ENCODE results near the gene TK1. TPM values are rescaled to one million over a fixed set of nuclear protein-coding genes. Genes with fewer than 3 reads are reported as not detected.
"Not testable (repeated sequence)": the region's sequence is repeated elsewhere in the genome, so short reads cannot be mapped to it uniquely, and the experiment has no call there.

TK1 gene
- 19.7 TPM for polyA plus RNA-seq
- long read RNA-seq, donor 1, transcript TK1-201 (7 exons, 1,628 nt), result major isoform, 7 of 8 reads
- long read RNA-seq, donor 1, partial matches to known transcripts, result 0 of 8 reads
- long read RNA-seq, donor 1, other reads (novel, unspliced or antisense), result 0 of 8 reads
- long read RNA-seq, donor 2, transcript TK1-201 (7 exons, 1,628 nt), result major isoform, 22 of 22 reads
- long read RNA-seq, donor 2, partial matches to known transcripts, result 0 of 22 reads
- long read RNA-seq, donor 2, other reads (novel, unspliced or antisense), result 0 of 22 reads
- long read RNA-seq, donor 3, result 0 reads
- long read RNA-seq, donor 4, partial matches to known transcripts, result 0 of 2 reads
- long read RNA-seq, donor 4, other reads (novel, unspliced or antisense), result 0 of 2 reads
- long read RNA-seq, donor 5, transcript TK1-201 (7 exons, 1,628 nt), result major isoform, 21 of 22 reads
- long read RNA-seq, donor 5, partial matches to known transcripts, result 0 of 22 reads
- long read RNA-seq, donor 5, other reads (novel, unspliced or antisense), result 0 of 22 reads
- long read RNA-seq, donor 6, transcript TK1-201 (7 exons, 1,628 nt), result major isoform, 17 of 29 reads
- long read RNA-seq, donor 6, partial matches to known transcripts, result 0 of 29 reads
- long read RNA-seq, donor 6, other reads (novel, unspliced or antisense), result 9 of 29 reads
- long read RNA-seq, donor 7, transcript TK1-201 (7 exons, 1,628 nt), result major isoform, 7 of 7 reads
- long read RNA-seq, donor 7, partial matches to known transcripts, result 0 of 7 reads
- long read RNA-seq, donor 7, other reads (novel, unspliced or antisense), result 0 of 7 reads
- long read RNA-seq, donor 8, transcript TK1-201 (7 exons, 1,628 nt), result major isoform, 23 of 118 reads
- long read RNA-seq, donor 8, partial matches to known transcripts, result 94 of 118 reads
- long read RNA-seq, donor 8, other reads (novel, unspliced or antisense), result 0 of 118 reads
- long read RNA-seq, donor 9, transcript TK1-201 (7 exons, 1,628 nt), result major isoform, 11 of 12 reads
- long read RNA-seq, donor 9, partial matches to known transcripts, result 0 of 12 reads
- long read RNA-seq, donor 9, other reads (novel, unspliced or antisense), result 0 of 12 reads
- long read RNA-seq, donor 10, transcript TK1-201 (7 exons, 1,628 nt), result major isoform, 12 of 13 reads
- long read RNA-seq, donor 10, partial matches to known transcripts, result 0 of 13 reads
- long read RNA-seq, donor 10, other reads (novel, unspliced or antisense), result 0 of 13 reads
- long read RNA-seq, donor 11, transcript TK1-201 (7 exons, 1,628 nt), result major isoform, 13 of 13 reads
- long read RNA-seq, donor 11, partial matches to known transcripts, result 0 of 13 reads
- long read RNA-seq, donor 11, other reads (novel, unspliced or antisense), result 0 of 13 reads

- DNase-seq, result peak; percentile 97 to 98
- Histone ChIP-seq H3K36me3 (ENCODE audit: control insufficient read depth, insufficient read depth, low read length) (peaks cover 14% of the 10 kb centered on the region), H3K4me3 (ENCODE audit: low read length) (peak within 1 kb of the TSS; percentile 71), H3K9me3 (ENCODE audit: control insufficient read depth, low read depth, low read length) (peaks cover 4% of the 10 kb centered on the region), H3K4me1 (ENCODE audit: control insufficient read depth, insufficient read depth, low read length) (peaks cover 5% of the 10 kb centered on the region), H3K27ac (ENCODE audit: low read length) (peak within 1 kb of the TSS; percentile 96), H3K27me3 (ENCODE audit: control insufficient read depth, insufficient read depth, low read length) (no peaks in the 10 kb centered on the region)
- no CpG with 5 or more reads among the region's 57 CpGs for WGBS (ENCODE audit: insufficient coverage, low lambda C conversion rate)
Measured at GRCh38 chr17:78186692-78187595, at the start of gene TK1, which contains the start of gene AFMID. TSS of gene TK1 (minus strand) at chr17:78187052. CDS start at chr17:78186994, 58 bp downstream. TSS of gene AFMID (plus strand) at chr17:78187362. CDS start at chr17:78187371, 9 bp downstream.

GRCh38 chr17:78235885-78236284, 49.0 kb upstream of the TK1 start:
- Histone ChIP-seq H3K4me1 (ENCODE audit: control insufficient read depth, insufficient read depth, low read length) (peaks cover 12% of the 10 kb centered on the region), H3K4me3 (ENCODE audit: low read length) (no peak overlapping the region), H3K27me3 (ENCODE audit: control insufficient read depth, insufficient read depth, low read length) (peaks cover 22% of the 10 kb centered on the region), H3K9me3 (ENCODE audit: control insufficient read depth, low read depth, low read length) (peaks cover 5% of the 10 kb centered on the region), H3K27ac (ENCODE audit: low read length) (no peak overlapping the region), H3K36me3 (ENCODE audit: control insufficient read depth, insufficient read depth, low read length) (no peaks in the 10 kb centered on the region)
- WGBS (ENCODE audit: insufficient coverage, low lambda C conversion rate), result no CpG with 5 or more reads among the region's 8 CpGs
- DNase-seq, result no peak

- H3K4me3 ChIP-seq (ENCODE audit: low read length); DNase-seq; H3K27ac ChIP-seq (ENCODE audit: low read length); H3K9me3 ChIP-seq (ENCODE audit: control insufficient read depth, low read depth, low read length); H3K36me3 ChIP-seq (ENCODE audit: control insufficient read depth, insufficient read depth, low read length): not testable (repeated sequence)
- Histone ChIP-seq H3K4me1 (ENCODE audit: control insufficient read depth, insufficient read depth, low read length) (peaks cover 12% of the 10 kb centered on the region), H3K27me3 (ENCODE audit: control insufficient read depth, insufficient read depth, low read length) (peaks cover 30% of the 10 kb centered on the region)
- no CpG with 5 or more reads among the region's 6 CpGs for WGBS (ENCODE audit: insufficient coverage, low lambda C conversion rate)
Measured at GRCh38 chr17:78235022-78235421, 48.2 kb upstream of the TK1 start.

- no peak for DNase-seq
- Histone ChIP-seq H3K4me3 (ENCODE audit: low read length) (no peak overlapping the region), H3K27me3 (ENCODE audit: control insufficient read depth, insufficient read depth, low read length) (peaks cover 30% of the 10 kb centered on the region), H3K27ac (ENCODE audit: low read length) (no peak overlapping the region), H3K36me3 (ENCODE audit: control insufficient read depth, insufficient read depth, low read length) (no peaks in the 10 kb centered on the region), H3K4me1 (ENCODE audit: control insufficient read depth, insufficient read depth, low read length) (peaks cover 12% of the 10 kb centered on the region), H3K9me3 (ENCODE audit: control insufficient read depth, low read depth, low read length) (peaks cover 5% of the 10 kb centered on the region)
- WGBS (ENCODE audit: insufficient coverage, low lambda C conversion rate), result 100% methylated on average over 2 of the region's 17 CpGs
Measured at GRCh38 chr17:78234261-78234865, 47.5 kb upstream of the TK1 start.

- Histone ChIP-seq H3K9me3 (ENCODE audit: control insufficient read depth, low read depth, low read length) (peaks cover 5% of the 10 kb centered on the region), H3K36me3 (ENCODE audit: control insufficient read depth, insufficient read depth, low read length) (no peaks in the 10 kb centered on the region), H3K4me1 (ENCODE audit: control insufficient read depth, insufficient read depth, low read length) (peaks cover 12% of the 10 kb centered on the region), H3K27ac (ENCODE audit: low read length) (no peak overlapping the region), H3K27me3 (ENCODE audit: control insufficient read depth, insufficient read depth, low read length) (peaks cover 32% of the 10 kb centered on the region), H3K4me3 (ENCODE audit: low read length) (no peak overlapping the region)
- no CpG with 5 or more reads among the region's 10 CpGs for WGBS (ENCODE audit: insufficient coverage, low lambda C conversion rate)
- DNase-seq, result no peak
Measured at GRCh38 chr17:78233678-78234077, 46.8 kb upstream of the TK1 start.

DNA sequence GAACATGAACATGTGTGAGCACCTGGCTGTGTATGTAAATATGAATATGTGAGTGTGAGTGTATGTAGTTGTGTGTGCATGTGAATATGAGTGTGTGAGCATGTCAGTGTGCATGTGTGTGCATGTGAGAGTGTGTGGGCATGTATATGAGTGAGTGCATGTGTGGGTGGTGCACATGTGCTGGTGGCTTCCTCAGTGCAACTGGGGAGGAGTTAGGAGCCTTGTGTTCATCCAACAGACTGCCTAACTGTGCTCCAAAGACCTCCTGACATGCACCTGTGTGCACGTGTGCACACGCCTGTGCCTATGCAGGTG, 46.0 kb upstream of the TK1 start:
- Histone ChIP-seq H3K36me3 (ENCODE audit: control insufficient read depth, insufficient read depth, low read length) (no peaks in the 10 kb centered on the region), H3K27me3 (ENCODE audit: control insufficient read depth, insufficient read depth, low read length) (peaks cover 36% of the 10 kb centered on the region)
- WGBS (ENCODE audit: insufficient coverage, low lambda C conversion rate), result no CpG with 5 or more reads among the region's 2 CpGs

GRCh38 chr17:78231991-78232858, 45.4 kb upstream of the TK1 start:
- no peaks in the 10 kb centered on the region for H3K36me3 ChIP-seq (ENCODE audit: control insufficient read depth, insufficient read depth, low read length)
- H3K4me1 ChIP-seq (ENCODE audit: control insufficient read depth, insufficient read depth, low read length), result peaks cover 5% of the 10 kb centered on the region
- H3K27me3 ChIP-seq (ENCODE audit: control insufficient read depth, insufficient read depth, low read length), result peaks cover 39% of the 10 kb centered on the region
- H3K4me3 ChIP-seq (ENCODE audit: low read length), result no peak overlapping the region
- peaks cover 5% of the 10 kb centered on the region for H3K9me3 ChIP-seq (ENCODE audit: control insufficient read depth, low read depth, low read length)
- no CpG with 5 or more reads among the region's 55 CpGs for WGBS (ENCODE audit: insufficient coverage, low lambda C conversion rate)
- no peak overlapping the region for H3K27ac ChIP-seq (ENCODE audit: low read length)
- no peak for DNase-seq

More for the DNA sequence above, 46.0 kb upstream of the TK1 start:
- H3K4me1 ChIP-seq (ENCODE audit: control insufficient read depth, insufficient read depth, low read length), result peaks cover 8% of the 10 kb centered on the region
- no peak overlapping the region for H3K27ac ChIP-seq (ENCODE audit: low read length)
- peaks cover 5% of the 10 kb centered on the region for H3K9me3 ChIP-seq (ENCODE audit: control insufficient read depth, low read depth, low read length)
- H3K4me3 ChIP-seq (ENCODE audit: low read length), result no peak overlapping the region
- DNase-seq, result no peak

DNA sequence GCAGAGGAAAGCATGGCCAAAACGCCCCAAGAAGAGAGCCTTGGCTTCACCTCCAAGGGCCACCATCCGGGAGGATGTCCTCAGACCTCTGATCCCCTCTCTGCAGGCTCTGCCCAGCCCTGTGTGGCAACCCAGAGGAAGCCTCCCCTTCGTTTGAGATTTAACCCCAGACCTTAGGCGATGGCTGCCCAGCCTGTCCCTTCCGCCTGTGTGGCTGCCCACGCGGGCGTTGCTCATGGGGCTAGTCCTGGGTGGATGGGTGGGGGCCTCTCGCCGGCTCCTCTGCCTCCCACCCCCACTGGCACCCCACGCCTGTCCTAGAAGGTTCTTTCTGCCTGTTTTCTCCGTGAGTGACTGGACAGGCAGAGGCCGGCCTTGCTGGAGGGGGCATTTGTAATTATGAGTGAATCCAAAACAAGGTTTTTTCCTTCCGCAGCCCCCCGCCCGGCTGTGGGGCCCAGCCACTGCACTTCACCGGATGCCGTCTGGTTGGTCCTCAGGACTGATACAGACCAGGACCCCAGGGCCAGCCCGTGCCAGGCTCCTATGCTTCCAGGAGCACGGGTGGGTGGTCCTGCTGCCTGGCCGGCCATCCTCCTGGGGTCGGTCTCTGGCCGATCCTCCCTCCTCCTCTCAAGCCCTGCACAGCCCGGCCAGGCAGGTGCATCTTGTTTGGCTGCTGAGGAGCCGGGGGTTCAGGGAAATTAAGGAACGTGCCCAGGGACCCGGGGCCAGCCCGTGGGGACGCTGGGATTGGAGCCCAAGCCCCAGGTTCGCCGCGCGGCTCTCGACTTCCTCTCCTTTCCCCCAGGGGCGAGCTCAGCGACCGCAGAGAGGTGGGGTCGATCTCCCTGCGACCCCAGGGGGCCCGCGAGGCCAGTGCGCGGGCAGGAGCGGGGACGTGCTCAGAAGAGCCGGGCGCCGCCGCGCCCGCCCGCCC, 44.4 kb upstream of the TK1 start, which contains the start of gene TMEM235:
TMEM235 (plus strand) TSS at position 636 of the 940 bp plus-strand sequence. CDS start 393 bp downstream, outside the sequence.
- H3K36me3 ChIP-seq (ENCODE audit: control insufficient read depth, insufficient read depth, low read length), result no peaks in the 10 kb centered on the region
- no CpG with 5 or more reads among the region's 52 CpGs for WGBS (ENCODE audit: insufficient coverage, low lambda C conversion rate)
- no peak for DNase-seq
- peaks cover 39% of the 10 kb centered on the region for H3K27me3 ChIP-seq (ENCODE audit: control insufficient read depth, insufficient read depth, low read length)
- H3K4me1 ChIP-seq (ENCODE audit: control insufficient read depth, insufficient read depth, low read length), result peaks cover 5% of the 10 kb centered on the region
- H3K27ac ChIP-seq (ENCODE audit: low read length), result no peak within 1 kb of the TSS
- peaks cover 5% of the 10 kb centered on the region for H3K9me3 ChIP-seq (ENCODE audit: control insufficient read depth, low read depth, low read length)
- no peak within 1 kb of the TSS for H3K4me3 ChIP-seq (ENCODE audit: low read length)
